SK-N-SH treated with all-trans-retinoic acid at 6 μM for 48 hours (cell line): Measurements from ENCODE around the gene AGAP3.
"Not testable (repeated sequence)": the region's sequence is repeated elsewhere in the genome, so short reads cannot be mapped to it uniquely, and the experiment has no call there.

Source experiments
- ATAC-seq: fragments of 200-7000 bp; cut with Tn5 transposase; 3 replicates; pipeline ENCODE4 v1.9.1; 2020; ENCODE audit warnings: mild to moderate bottlenecking, moderate library complexity
- ARNTL ChIP-seq: fragments of 450-650 bp; formaldehyde crosslinking; IDR thresholded peaks from 2 replicates; pipeline ENCODE4 v1.5.0; 2020; ENCODE audit warnings: low read depth, mild to moderate bottlenecking, moderate library complexity, borderline replicate concordance
- BACH2 ChIP-seq: fragments of 250-450 bp; sonication (Bioruptor Pico); IDR thresholded peaks from 2 replicates; pipeline ENCODE4 v1.9.0; 2021; ENCODE audit warnings: mild to moderate bottlenecking, borderline replicate concordance
- CSDC2 ChIP-seq: fragments of 250-450 bp; sonication (Bioruptor Pico); IDR thresholded peaks from 2 replicates; pipeline ENCODE4 v1.5.0; 2020; ENCODE audit warnings: mild to moderate bottlenecking, moderate library complexity
- ESRRG ChIP-seq: fragments of 250-450 bp; sonication (Bioruptor Pico); IDR thresholded peaks from 2 replicates; pipeline ENCODE4 v1.6.1; 2021; ENCODE audit warnings: mild to moderate bottlenecking
- ISL1 ChIP-seq: fragments of 250-450 bp; sonication (Bioruptor Pico); IDR thresholded peaks from 2 replicates; pipeline ENCODE4 v2.1.2; 2022; ENCODE audit warnings: mild to moderate bottlenecking, moderate library complexity
- OSR1 ChIP-seq: fragments of 250-450 bp; sonication (Bioruptor Pico); IDR thresholded peaks from 2 replicates; pipeline ENCODE4 v1.8.0; 2022; ENCODE audit warnings: moderate library complexity, mild to moderate bottlenecking, inconsistent platforms
- PPARA ChIP-seq: fragments of 250-450 bp; sonication (Bioruptor Pico); IDR thresholded peaks from 2 replicates; pipeline ENCODE4 v1.5.0; 2020; ENCODE audit warnings: mild to moderate bottlenecking, borderline replicate concordance
- SNAI2 ChIP-seq: fragments of 250-450 bp; sonication (Bioruptor Pico); IDR thresholded peaks from 2 replicates; pipeline ENCODE4 v1.5.0; 2020; ENCODE audit warnings: mild to moderate bottlenecking, moderate library complexity
- TCF4 ChIP-seq: fragments of 250-450 bp; sonication (Bioruptor Pico); IDR thresholded peaks from 2 replicates; pipeline ENCODE4 v1.8.0; 2021; ENCODE audit warnings: mild to moderate bottlenecking, moderate library complexity, borderline replicate concordance
- TOX ChIP-seq: fragments of 250-450 bp; sonication (Bioruptor Pico); IDR thresholded peaks from 2 replicates; pipeline ENCODE4 v1.8.0; 2021; ENCODE audit warnings: mild to moderate bottlenecking, moderate library complexity, borderline replicate concordance
- ZC3H10 ChIP-seq: fragments of 250-450 bp; sonication (Bioruptor Pico); IDR thresholded peaks from 2 replicates; pipeline ENCODE4 v1.5.1; 2021; ENCODE audit warnings: mild to moderate bottlenecking, moderate library complexity
- ZFP3 ChIP-seq: fragments of 250-450 bp; sonication (Bioruptor Pico); IDR thresholded peaks from 2 replicates; pipeline ENCODE4 v1.5.0; 2020; ENCODE audit warnings: mild to moderate bottlenecking, moderate library complexity
- ZNF565 ChIP-seq: fragments of 450-650 bp; formaldehyde crosslinking; conservative IDR thresholded peaks from 2 replicates; pipeline ENCODE4 v1.5.0; 2020; ENCODE audit warnings: low read depth, mild to moderate bottlenecking, moderate library complexity
- TF ChIP-seq, protein P1 (sequence below): fragments of 250-450 bp; sonication (Bioruptor Pico); IDR thresholded peaks from 2 replicates; pipeline ENCODE4 v1.5.1; 2021; ENCODE audit warnings: mild to moderate bottlenecking, moderate library complexity
- TF ChIP-seq, protein P2 (sequence below): fragments of 250-450 bp; sonication (Bioruptor Pico); IDR thresholded peaks from 2 replicates; pipeline ENCODE4 v1.5.0; 2020; ENCODE audit warnings: mild to moderate bottlenecking, moderate library complexity
- TF ChIP-seq, protein P3 (sequence below): fragments of 250-450 bp; sonication (Bioruptor Pico); IDR thresholded peaks from 2 replicates; pipeline ENCODE4 v1.8.0; 2020; ENCODE audit warnings: mild to moderate bottlenecking, moderate library complexity, borderline replicate concordance
- TF ChIP-seq, protein P4 (sequence below): fragments of 250-450 bp; sonication (Bioruptor Pico); IDR thresholded peaks from 2 replicates; pipeline ENCODE4 v1.8.0; 2021; ENCODE audit warnings: low read depth, mild to moderate bottlenecking, moderate library complexity, borderline replicate concordance

Gene AGAP3

GRCh38 chr7:151040616-151041375 lies 45.5 kb upstream of the AGAP3 start:
- ATAC-seq = no peak
- TF ChIP-seq OSR1 (no peak), ZC3H10 (CRISPR knock-in tag) (no peak), ZFP3 (CRISPR knock-in tag) (no peak), TOX (CRISPR knock-in tag) (no peak), ESRRG (CRISPR knock-in tag) (no peak), SNAI2 (CRISPR knock-in tag) (no peak), PPARA (no peak), ARNTL (CRISPR knock-in tag) (no peak), TCF4 (CRISPR knock-in tag) (no peak)
- TF ChIP-seq, protein P1, sequence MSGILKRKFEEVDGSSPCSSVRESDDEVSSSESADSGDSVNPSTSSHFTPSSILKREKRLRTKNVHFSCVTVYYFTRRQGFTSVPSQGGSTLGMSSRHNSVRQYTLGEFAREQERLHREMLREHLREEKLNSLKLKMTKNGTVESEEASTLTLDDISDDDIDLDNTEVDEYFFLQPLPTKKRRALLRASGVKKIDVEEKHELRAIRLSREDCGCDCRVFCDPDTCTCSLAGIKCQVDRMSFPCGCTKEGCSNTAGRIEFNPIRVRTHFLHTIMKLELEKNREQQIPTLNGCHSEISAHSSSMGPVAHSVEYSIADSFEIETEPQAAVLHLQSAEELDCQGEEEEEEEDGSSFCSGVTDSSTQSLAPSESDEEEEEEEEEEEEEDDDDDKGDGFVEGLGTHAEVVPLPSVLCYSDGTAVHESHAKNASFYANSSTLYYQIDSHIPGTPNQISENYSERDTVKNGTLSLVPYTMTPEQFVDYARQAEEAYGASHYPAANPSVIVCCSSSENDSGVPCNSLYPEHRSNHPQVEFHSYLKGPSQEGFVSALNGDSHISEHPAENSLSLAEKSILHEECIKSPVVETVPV (CRISPR knock-in tag) = no peak
- TF ChIP-seq, protein P2, sequence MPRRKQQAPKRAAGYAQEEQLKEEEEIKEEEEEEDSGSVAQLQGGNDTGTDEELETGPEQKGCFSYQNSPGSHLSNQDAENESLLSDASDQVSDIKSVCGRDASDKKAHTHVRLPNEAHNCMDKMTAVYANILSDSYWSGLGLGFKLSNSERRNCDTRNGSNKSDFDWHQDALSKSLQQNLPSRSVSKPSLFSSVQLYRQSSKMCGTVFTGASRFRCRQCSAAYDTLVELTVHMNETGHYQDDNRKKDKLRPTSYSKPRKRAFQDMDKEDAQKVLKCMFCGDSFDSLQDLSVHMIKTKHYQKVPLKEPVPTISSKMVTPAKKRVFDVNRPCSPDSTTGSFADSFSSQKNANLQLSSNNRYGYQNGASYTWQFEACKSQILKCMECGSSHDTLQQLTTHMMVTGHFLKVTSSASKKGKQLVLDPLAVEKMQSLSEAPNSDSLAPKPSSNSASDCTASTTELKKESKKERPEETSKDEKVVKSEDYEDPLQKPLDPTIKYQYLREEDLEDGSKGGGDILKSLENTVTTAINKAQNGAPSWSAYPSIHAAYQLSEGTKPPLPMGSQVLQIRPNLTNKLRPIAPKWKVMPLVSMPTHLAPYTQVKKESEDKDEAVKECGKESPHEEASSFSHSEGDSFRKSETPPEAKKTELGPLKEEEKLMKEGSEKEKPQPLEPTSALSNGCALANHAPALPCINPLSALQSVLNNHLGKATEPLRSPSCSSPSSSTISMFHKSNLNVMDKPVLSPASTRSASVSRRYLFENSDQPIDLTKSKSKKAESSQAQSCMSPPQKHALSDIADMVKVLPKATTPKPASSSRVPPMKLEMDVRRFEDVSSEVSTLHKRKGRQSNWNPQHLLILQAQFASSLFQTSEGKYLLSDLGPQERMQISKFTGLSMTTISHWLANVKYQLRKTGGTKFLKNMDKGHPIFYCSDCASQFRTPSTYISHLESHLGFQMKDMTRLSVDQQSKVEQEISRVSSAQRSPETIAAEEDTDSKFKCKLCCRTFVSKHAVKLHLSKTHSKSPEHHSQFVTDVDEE (CRISPR knock-in tag) = no peak
- TF ChIP-seq, protein P3, sequence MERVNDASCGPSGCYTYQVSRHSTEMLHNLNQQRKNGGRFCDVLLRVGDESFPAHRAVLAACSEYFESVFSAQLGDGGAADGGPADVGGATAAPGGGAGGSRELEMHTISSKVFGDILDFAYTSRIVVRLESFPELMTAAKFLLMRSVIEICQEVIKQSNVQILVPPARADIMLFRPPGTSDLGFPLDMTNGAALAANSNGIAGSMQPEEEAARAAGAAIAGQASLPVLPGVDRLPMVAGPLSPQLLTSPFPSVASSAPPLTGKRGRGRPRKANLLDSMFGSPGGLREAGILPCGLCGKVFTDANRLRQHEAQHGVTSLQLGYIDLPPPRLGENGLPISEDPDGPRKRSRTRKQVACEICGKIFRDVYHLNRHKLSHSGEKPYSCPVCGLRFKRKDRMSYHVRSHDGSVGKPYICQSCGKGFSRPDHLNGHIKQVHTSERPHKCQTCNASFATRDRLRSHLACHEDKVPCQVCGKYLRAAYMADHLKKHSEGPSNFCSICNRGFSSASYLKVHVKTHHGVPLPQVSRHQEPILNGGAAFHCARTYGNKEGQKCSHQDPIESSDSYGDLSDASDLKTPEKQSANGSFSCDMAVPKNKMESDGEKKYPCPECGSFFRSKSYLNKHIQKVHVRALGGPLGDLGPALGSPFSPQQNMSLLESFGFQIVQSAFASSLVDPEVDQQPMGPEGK = no peak

DNA sequence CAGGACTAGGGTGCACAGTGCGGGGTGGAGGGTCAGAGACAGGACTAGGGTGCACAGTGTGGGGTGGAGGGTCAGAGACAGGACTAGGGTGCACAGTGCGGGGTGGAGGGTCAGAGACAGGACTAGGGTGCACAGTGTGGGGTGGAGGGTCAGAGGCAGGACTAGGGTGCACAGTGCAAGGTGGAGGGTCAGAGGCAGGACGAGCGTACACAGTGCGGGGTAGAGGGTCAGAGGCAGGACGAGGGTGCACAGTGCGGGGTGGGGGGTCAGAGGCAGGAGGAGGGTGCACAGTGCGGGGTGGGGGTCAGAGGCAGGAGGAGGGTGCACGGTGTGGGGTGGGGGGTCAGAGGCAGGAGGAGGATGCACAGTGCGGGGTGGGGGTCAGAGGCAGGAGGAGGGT lies 42.8 kb upstream of the AGAP3 start:
- not testable (repeated sequence) for ATAC-seq

DNA sequence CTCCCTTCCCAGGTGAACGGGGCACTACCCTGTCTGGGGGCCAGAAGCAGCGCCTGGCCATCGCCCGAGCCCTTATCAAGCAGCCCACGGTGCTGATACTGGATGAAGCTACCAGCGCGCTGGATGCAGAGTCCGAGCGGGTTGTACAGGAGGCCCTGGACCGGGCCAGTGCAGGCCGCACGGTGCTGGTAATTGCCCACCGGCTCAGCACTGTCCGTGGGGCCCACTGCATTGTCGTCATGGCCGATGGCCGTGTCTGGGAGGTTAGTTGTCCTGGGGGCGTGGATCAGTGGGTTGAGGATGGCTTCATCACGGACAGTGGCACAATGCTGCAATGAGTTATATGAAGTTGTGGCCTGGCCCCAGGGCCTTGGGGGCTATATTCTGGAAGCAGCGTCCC lies 42.3 kb upstream of the AGAP3 start:
- no peak for ATAC-seq
- TF ChIP-seq ISL1 (no peak), BACH2 (CRISPR knock-in tag) (no peak), ARNTL (CRISPR knock-in tag) (no peak), TCF4 (CRISPR knock-in tag) (no peak), PPARA (no peak), CSDC2 (CRISPR knock-in tag) (no peak)

- no peak for ATAC-seq
- TF ChIP-seq, protein P1 (CRISPR knock-in tag) = no peak
- TF ChIP-seq, protein P4, sequence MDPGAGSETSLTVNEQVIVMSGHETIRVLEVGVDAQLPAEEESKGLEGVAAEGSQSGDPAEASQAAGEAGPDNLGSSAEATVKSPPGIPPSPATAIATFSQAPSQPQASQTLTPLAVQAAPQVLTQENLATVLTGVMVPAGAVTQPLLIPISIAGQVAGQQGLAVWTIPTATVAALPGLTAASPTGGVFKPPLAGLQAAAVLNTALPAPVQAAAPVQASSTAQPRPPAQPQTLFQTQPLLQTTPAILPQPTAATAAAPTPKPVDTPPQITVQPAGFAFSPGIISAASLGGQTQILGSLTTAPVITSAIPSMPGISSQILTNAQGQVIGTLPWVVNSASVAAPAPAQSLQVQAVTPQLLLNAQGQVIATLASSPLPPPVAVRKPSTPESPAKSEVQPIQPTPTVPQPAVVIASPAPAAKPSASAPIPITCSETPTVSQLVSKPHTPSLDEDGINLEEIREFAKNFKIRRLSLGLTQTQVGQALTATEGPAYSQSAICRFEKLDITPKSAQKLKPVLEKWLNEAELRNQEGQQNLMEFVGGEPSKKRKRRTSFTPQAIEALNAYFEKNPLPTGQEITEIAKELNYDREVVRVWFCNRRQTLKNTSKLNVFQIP (CRISPR knock-in tag) = no peak
- TF ChIP-seq OSR1 (no peak), ZNF565 (CRISPR knock-in tag) (no peak), ESRRG (CRISPR knock-in tag) (no peak)
Measured at GRCh38 chr7:151045262-151045661, 41.0 kb upstream of the AGAP3 start.
